ENCODE measurements around the gene DGAT2L6. TPM values are rescaled to one million over a fixed set of nuclear protein-coding genes. Genes with fewer than 3 reads are reported as not detected.
"Not testable (repeated sequence)": the region's sequence is repeated elsewhere in the genome, so short reads cannot be mapped to it uniquely, and the experiment has no call there.

The DGAT2L6 gene
- total and polyA plus RNA-seq, 10 donors: not detected

- no peak for TF ChIP-seq POLR2A (IDR thresholded peaks at IDR 0.05)
- peak; percentile 36 to 76 (median 61) for TF ChIP-seq CTCF (IDR thresholded peaks at IDR 0.05 in 8 of 11, conservative IDR thresholded peaks at IDR 0.05 in 3 of 11)
- no peak for TF ChIP-seq POLR2AphosphoS5 (IDR thresholded peaks at IDR 0.05)
- no peak overlapping the region for H3K27ac ChIP-seq
- peaks cover 0 to 2% (median 0%) of the 10 kb centered on the region in 8 donors for H3K9me3 ChIP-seq
- no peak for DNase-seq
- H3K27me3 ChIP-seq (replicated peaks in 1 of 7): peaks cover 0 to 14% (median 0%) of the 10 kb centered on the region in 7 donors
- H3K36me3 ChIP-seq: no peaks in the 10 kb centered on the region
- H3K4me3 ChIP-seq: no peak overlapping the region
- WGBS, 5 donors: 11 to 21% (median 14%) methylated on average over 12 of the region's 12 CpGs
- intact Hi-C loops (cut with DNase I; ENCODE audit: low total_unique reads): loop anchor here (5.0 kb wide), 1 partner anchor 235 kb away; no protein-coding TSS in a partner anchor
- H3K4me1 ChIP-seq: no peaks in the 10 kb centered on the region
Observed at GRCh38 chrX:70196961-70197720, 19.9 kb downstream of the DGAT2L6 start.

GRCh38 chrX:70201732-70202131 lies 24.4 kb downstream of the DGAT2L6 start:
- intact Hi-C loops (cut with DNase I; ENCODE audit: low total_unique reads): no loop called here
- H3K4me3 ChIP-seq: no peak overlapping the region

GRCh38 chrX:70208479-70208878 lies 31.2 kb downstream of the DGAT2L6 start:
- Histone ChIP-seq H3K27me3 (replicated peaks in 1 of 7) (no peaks in the 10 kb centered on the region), H3K4me3 (no peak overlapping the region), H3K36me3 (no peaks in the 10 kb centered on the region), H3K9me3 (no peaks in the 10 kb centered on the region), H3K4me1 (no peaks in the 10 kb centered on the region), H3K27ac (no peak overlapping the region)
- no peak for DNase-seq
- intact Hi-C loops (cut with DNase I; ENCODE audit: low total_unique reads): no loop called here
- TF ChIP-seq CTCF (IDR thresholded peaks at IDR 0.05 in 8 of 11, conservative IDR thresholded peaks at IDR 0.05 in 3 of 11) (no peak), POLR2A (IDR thresholded peaks at IDR 0.05) (no peak), POLR2AphosphoS5 (IDR thresholded peaks at IDR 0.05) (no peak)

More at GRCh38 chrX:70201732-70202131, 24.4 kb downstream of the DGAT2L6 start:
- Histone ChIP-seq H3K4me1 (no peaks in the 10 kb centered on the region), H3K27me3 (replicated peaks in 1 of 7) (peaks cover 0 to 14% (median 0%) of the 10 kb centered on the region in 7 donors), H3K27ac (no peak overlapping the region), H3K9me3 (no peaks in the 10 kb centered on the region), H3K36me3 (no peaks in the 10 kb centered on the region)
- WGBS, 5 donors: 77 to 86% (median 82%) methylated on average over 3 to 5 of the region's 5 CpGs
- no peak for DNase-seq
- TF ChIP-seq POLR2A (IDR thresholded peaks at IDR 0.05) (no peak), POLR2AphosphoS5 (IDR thresholded peaks at IDR 0.05) (no peak), CTCF (IDR thresholded peaks at IDR 0.05 in 8 of 11, conservative IDR thresholded peaks at IDR 0.05 in 3 of 11) (no peak)

- H3K36me3 ChIP-seq; H3K4me3 ChIP-seq; H3K9me3 ChIP-seq; H3K27ac ChIP-seq; H3K27me3 ChIP-seq (replicated peaks in 1 of 7); intact Hi-C loops (cut with DNase I; ENCODE audit: low total_unique reads); DNase-seq; H3K4me1 ChIP-seq: not testable (repeated sequence)
- WGBS, 5 donors: 54 to 77% (median 62%) methylated on average over 6 of the region's 6 CpGs
Observed at GRCh38 chrX:70209570-70209969, 32.3 kb downstream of the DGAT2L6 start.

Measured in spleen (tissue), 11 donors.